Esophagus squamous epithelium (tissue), 4 donors: Measurements from ENCODE around the gene ZNF710.

Source experiments
- CTCF ChIP-seq, 6 experiments: fragments of 450-650 bp in 4 of 6; fragments of 200-600 bp in 2 of 6; sonication (generic) in 2 of 6; IDR thresholded peaks; one replicate each; pipeline ENCODE4 v1.5.1; 2016 to 2019; ENCODE audit warnings: antibody characterized with exemption in 6 of 6, mild to moderate bottlenecking in 4 of 6, moderate library complexity in 4 of 6
- POLR2A ChIP-seq, 4 donors: fragments of 450-650 bp; IDR thresholded peaks; one replicate each; pipeline ENCODE4 v1.6.1; 2017; ENCODE audit warnings: antibody characterized with exemption in 4 of 4, mild to moderate bottlenecking in 4 of 4, moderate library complexity in 3 of 4

GRCh38 chr15:89982315-89983055 is 18.6 kb upstream of the ZNF710 start:
- TF ChIP-seq CTCF (IDR thresholded peaks at IDR 0.05) (no peak), POLR2A (IDR thresholded peaks at IDR 0.05) (no peak)
